CD14-positive monocyte (primary cell): ENCODE results near the gene INSR. TPM values are rescaled to one million over a fixed set of nuclear protein-coding genes. Genes with fewer than 3 reads are reported as not detected.

ENCODE experiments used
- DNase-seq, 3 donors: peaks; one replicate each; pipeline ENCODE4 v3.0.0-alpha.2; 2011 to 2022
- H2AFZ ChIP-seq: 2 replicates; pipeline ENCODE4 v1.6.0; 2012; ENCODE audit warnings: mild to moderate bottlenecking, low read depth, low read length, inconsistent platforms; ENCODE audit not compliant: insufficient read depth, poor library complexity, severe bottlenecking
- H3K27ac ChIP-seq, 2 donors: 1 replicate in 1 of 2; 2 replicates in 1 of 2; pipeline ENCODE4 v1.5.1; 2012 to 2013; ENCODE audit warnings: low read length in 2 of 2, control low read depth in 1 of 2, inconsistent platforms in 1 of 2, low read depth in 1 of 2, mild to moderate bottlenecking in 1 of 2
- H3K27me3 ChIP-seq, 2 donors: one replicate each; pipeline versions ENCODE4 v1.6.0 to v1.6.1; 2011 to 2013; ENCODE audit warnings: low read length in 2 of 2; ENCODE audit not compliant: control insufficient read depth in 2 of 2, insufficient read depth in 2 of 2
- H3K36me3 ChIP-seq, 2 donors: replicated peaks in 1 of 2; 1 replicate in 1 of 2; 2 replicates in 1 of 2; pipeline versions ENCODE4 v1.5.1 to v1.6.1; 2012 to 2013; ENCODE audit warnings: low read length in 2 of 2, control low read depth in 1 of 2, inconsistent platforms in 1 of 2, mild to moderate bottlenecking in 1 of 2; ENCODE audit not compliant: insufficient read depth in 2 of 2, control insufficient read depth in 1 of 2
- H3K4me1 ChIP-seq, 2 donors: 1 replicate in 1 of 2; 2 replicates in 1 of 2; pipeline versions ENCODE4 v1.5.1 to v1.6.1; 2012 to 2013; ENCODE audit warnings: low read length in 2 of 2, control low read depth in 1 of 2, inconsistent platforms in 1 of 2, mild to moderate bottlenecking in 1 of 2, moderate library complexity in 1 of 2; ENCODE audit not compliant: insufficient read depth in 2 of 2, control insufficient read depth in 1 of 2
- H3K4me2 ChIP-seq: replicated peaks from 2 replicates; pipeline ENCODE3; 2012; ENCODE audit warnings: low read length, moderate library complexity, mild to moderate bottlenecking; ENCODE audit not compliant: poor library complexity, severe bottlenecking; ENCODE audit errors: extremely low read depth
- H3K4me3 ChIP-seq, 3 experiments: fragments of 200-600 bp in 1 of 3; sonication (generic) in 1 of 3; replicated peaks in 1 of 3; 1 replicate in 2 of 3; 2 replicates in 1 of 3; pipeline ENCODE4 v1.5.1; 2011 to 2013; ENCODE audit warnings: low read length in 3 of 3, mild to moderate bottlenecking in 3 of 3, control low read depth in 2 of 3, low read depth in 2 of 3, inconsistent platforms in 1 of 3, moderate library complexity in 1 of 3
- H3K79me2 ChIP-seq: 2 replicates; pipeline ENCODE4 v1.6.0; 2012; ENCODE audit warnings: mild to moderate bottlenecking, control low read depth, inconsistent platforms, low read length, moderate library complexity; ENCODE audit not compliant: insufficient read depth
- H3K9ac ChIP-seq: 2 replicates; pipeline ENCODE4 v1.6.0; 2017; ENCODE audit warnings: low read length, mild to moderate bottlenecking; ENCODE audit not compliant: insufficient read depth, poor library complexity, severe bottlenecking
- H3K9me3 ChIP-seq, 2 donors: replicated peaks in 1 of 2; 1 replicate in 1 of 2; 2 replicates in 1 of 2; pipeline versions ENCODE4 v1.5.1 to v1.6.1; 2012 to 2013; ENCODE audit warnings: low read length in 2 of 2, control low read depth in 1 of 2; ENCODE audit not compliant: control insufficient read depth in 1 of 2, insufficient read depth in 1 of 2
- H4K20me1 ChIP-seq: 2 replicates; pipeline ENCODE4 v1.6.0; 2012; ENCODE audit warnings: mild to moderate bottlenecking, low read length, control low read depth, moderate library complexity; ENCODE audit not compliant: insufficient read depth
- H3K27ac Mint-ChIP-seq, 7 donors: one replicate each; pipeline ENCODE4 v1.8.0; 2020; ENCODE audit warnings: mild to moderate bottlenecking in 7 of 7, mixed read lengths in 7 of 7, moderate library complexity in 6 of 7, inconsistent platforms in 2 of 7
- H3K27me3 Mint-ChIP-seq, 3 donors: one replicate each; pipeline ENCODE4 v1.8.0; 2021 to 2022; ENCODE audit warnings: low read depth in 3 of 3, mild to moderate bottlenecking in 3 of 3, mixed read lengths in 3 of 3, moderate library complexity in 3 of 3, inconsistent platforms in 1 of 3
- H3K36me3 Mint-ChIP-seq, 2 donors: one replicate each; pipeline ENCODE4 v1.8.0; 2020; ENCODE audit warnings: mixed read lengths in 2 of 2, inconsistent platforms in 1 of 2, mild to moderate bottlenecking in 1 of 2
- H3K4me1 Mint-ChIP-seq: one replicate; pipeline ENCODE4 v1.8.0; 2020; ENCODE audit warnings: mild to moderate bottlenecking, mixed read lengths
- H3K4me3 Mint-ChIP-seq, 2 donors: one replicate each; pipeline ENCODE4 v1.8.0; 2020; ENCODE audit warnings: mild to moderate bottlenecking in 2 of 2, mixed read lengths in 2 of 2, moderate library complexity in 1 of 2
- H3K9me3 Mint-ChIP-seq, 7 donors: one replicate each; pipeline ENCODE4 v1.8.0; 2020 to 2022; ENCODE audit warnings: mixed read lengths in 7 of 7, mild to moderate bottlenecking in 6 of 7, moderate library complexity in 6 of 7, inconsistent platforms in 2 of 7
- WGBS: methylation state at CpG from one replicate; pipeline ENCODE4 v1.1.5; 2013; ENCODE audit warnings: missing lambda C conversion rate; ENCODE audit not compliant: insufficient coverage; 5-methylcytosine and 5-hydroxymethylcytosine counted together
- intact Hi-C, 2 donors: fragments of 100-400 bp; cut with micrococcal nuclease; formaldehyde crosslinking; loops; one replicate each; pipeline versions ENCODE4 v1.15.0 to v1.15.1; 2023
- polyA plus RNA-seq, 3 donors: library from polyadenylated mRNA; depleted of rRNA in 1 of 3; unstranded in 2 of 3; stranded (reverse) in 1 of 3; fragments of 300-500 nt in 2 of 3; fragments of >200 nt in 1 of 3; fragmentation: Illumina TruSeq in 2 of 3; gene quantifications; 1 replicate in 2 of 3; 2 replicates in 1 of 3; pipeline ENCODE4 v1.2.3, GENCODE V29; 2012 to 2021
- TF ChIP-seq, protein P1 (sequence below): fragments of 200-600 bp; IDR thresholded peaks from one replicate; pipeline ENCODE4 v1.8.0; 2022; ENCODE audit warnings: antibody characterized with exemption, mild to moderate bottlenecking

The INSR gene
- polyA plus RNA-seq, 3 donors = 2.9 to 12.4 (median 3.4) TPM

DNA sequence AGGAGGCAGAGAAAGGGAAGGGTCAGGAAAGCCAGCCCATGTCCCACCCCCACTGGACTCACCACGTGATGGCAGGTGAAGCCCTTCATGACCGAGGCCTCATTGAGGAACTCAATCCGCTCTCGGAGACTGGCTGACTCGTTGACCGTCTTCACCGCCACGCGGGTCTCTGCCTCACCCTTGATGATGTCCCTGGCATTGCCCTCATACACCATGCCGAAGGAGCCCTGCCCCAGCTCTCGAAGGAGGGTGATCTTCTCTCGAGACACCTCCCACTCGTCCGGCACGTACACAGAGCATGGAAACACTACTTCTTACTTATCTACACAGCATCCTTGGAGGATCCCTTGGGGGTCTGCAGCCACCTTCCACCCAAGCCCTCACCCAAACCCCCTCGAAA lies 169.0 kb downstream of the INSR start:
- Histone ChIP-seq H2AFZ (no peak overlapping the region), H3K27ac (no peak overlapping the region), H3K9ac (no peak overlapping the region), H3K36me3 (peaks cover 65 to 91% of the 10 kb centered on the region in 2 donors), H3K4me1 (no peaks in the 10 kb centered on the region), H3K27me3 (no peaks in the 10 kb centered on the region), H3K9me3 (peaks cover 17 to 18% of the 10 kb centered on the region in 2 donors), H3K4me3 (no peak overlapping the region), H3K4me2 (no peak overlapping the region), H4K20me1 (no peaks in the 10 kb centered on the region), H3K79me2 (no peaks in the 10 kb centered on the region)
- peaks cover 7 to 31% (median 22%) of the 10 kb centered on the region in 7 donors for H3K9me3 Mint-ChIP-seq
- no peak overlapping the region for H3K4me3 Mint-ChIP-seq
- WGBS = 96% methylated on average over 16 of the region's 16 CpGs
- H3K27me3 Mint-ChIP-seq = no peaks in the 10 kb centered on the region
- intact Hi-C loops = no loop called here
- DNase-seq = no peak
- H3K36me3 Mint-ChIP-seq = peaks cover 77 to 91% of the 10 kb centered on the region in 2 donors
- no peaks in the 10 kb centered on the region for H3K4me1 Mint-ChIP-seq
- H3K27ac Mint-ChIP-seq = no peak overlapping the region
- TF ChIP-seq, protein P1, sequence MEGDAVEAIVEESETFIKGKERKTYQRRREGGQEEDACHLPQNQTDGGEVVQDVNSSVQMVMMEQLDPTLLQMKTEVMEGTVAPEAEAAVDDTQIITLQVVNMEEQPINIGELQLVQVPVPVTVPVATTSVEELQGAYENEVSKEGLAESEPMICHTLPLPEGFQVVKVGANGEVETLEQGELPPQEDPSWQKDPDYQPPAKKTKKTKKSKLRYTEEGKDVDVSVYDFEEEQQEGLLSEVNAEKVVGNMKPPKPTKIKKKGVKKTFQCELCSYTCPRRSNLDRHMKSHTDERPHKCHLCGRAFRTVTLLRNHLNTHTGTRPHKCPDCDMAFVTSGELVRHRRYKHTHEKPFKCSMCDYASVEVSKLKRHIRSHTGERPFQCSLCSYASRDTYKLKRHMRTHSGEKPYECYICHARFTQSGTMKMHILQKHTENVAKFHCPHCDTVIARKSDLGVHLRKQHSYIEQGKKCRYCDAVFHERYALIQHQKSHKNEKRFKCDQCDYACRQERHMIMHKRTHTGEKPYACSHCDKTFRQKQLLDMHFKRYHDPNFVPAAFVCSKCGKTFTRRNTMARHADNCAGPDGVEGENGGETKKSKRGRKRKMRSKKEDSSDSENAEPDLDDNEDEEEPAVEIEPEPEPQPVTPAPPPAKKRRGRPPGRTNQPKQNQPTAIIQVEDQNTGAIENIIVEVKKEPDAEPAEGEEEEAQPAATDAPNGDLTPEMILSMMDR = no peak

DNA sequence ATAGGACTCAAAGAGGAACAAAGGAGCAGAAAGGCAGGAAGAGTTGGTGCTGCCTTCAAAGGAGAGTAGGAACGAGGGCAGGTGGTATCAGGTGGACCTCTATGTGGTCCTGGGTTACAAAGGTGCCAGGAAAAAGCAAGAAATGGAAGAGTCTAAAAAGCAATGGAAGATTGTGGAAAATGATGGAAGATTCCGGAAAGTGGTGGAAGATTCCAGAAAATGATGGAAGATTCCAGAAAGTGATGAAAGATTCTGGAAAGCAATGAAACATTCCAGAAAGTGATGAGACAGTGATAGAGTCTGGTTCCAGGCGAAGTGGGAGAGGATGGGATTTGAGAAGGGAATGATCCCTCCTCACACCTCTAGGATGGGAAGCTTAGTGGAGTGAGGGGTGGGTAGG lies 169.4 kb downstream of the INSR start:
- Mint-ChIP-seq H3K4me3 (no peak overlapping the region), H3K4me1 (no peaks in the 10 kb centered on the region), H3K27ac (peak overlapping the region in 2 of 7 donors; percentile 4 to 5), H3K27me3 (no peaks in the 10 kb centered on the region), H3K36me3 (peaks cover 77 to 91% of the 10 kb centered on the region in 2 donors), H3K9me3 (peaks cover 7 to 30% (median 22%) of the 10 kb centered on the region in 7 donors)
- Histone ChIP-seq H4K20me1 (no peaks in the 10 kb centered on the region), H3K9ac (no peak overlapping the region), H3K9me3 (peaks cover 17 to 18% of the 10 kb centered on the region in 2 donors), H3K36me3 (peaks cover 65 to 91% of the 10 kb centered on the region in 2 donors), H3K27me3 (no peaks in the 10 kb centered on the region), H3K4me2 (no peak overlapping the region), H3K4me1 (no peaks in the 10 kb centered on the region), H3K4me3 (no peak overlapping the region), H3K79me2 (no peaks in the 10 kb centered on the region), H3K27ac (no peak overlapping the region), H2AFZ (no peak overlapping the region)
- DNase-seq = no peak
- intact Hi-C loops = no loop called here
- WGBS = 43% methylated on average over 2 of the region's 3 CpGs
- TF ChIP-seq, protein P1 = no peak
